Osteoblast (primary cell): ENCODE data around the gene SPCS3. TPM values are rescaled to one million over a fixed set of nuclear protein-coding genes. Genes with fewer than 3 reads are reported as not detected.

Source experiments
- DNase-seq: peaks from one replicate; pipeline ENCODE4 v3.0.0; 2011; ENCODE audit warnings: low spot score, mixed read lengths; ENCODE audit not compliant: insufficient read length; ENCODE audit errors: missing footprints
- H2AFZ ChIP-seq: 2 replicates; pipeline ENCODE4 v1.6.0; 2011; ENCODE audit warnings: mild to moderate bottlenecking, low read length
- H3K27ac ChIP-seq: 2 replicates; pipeline ENCODE4 v1.5.1; 2011; ENCODE audit warnings: mild to moderate bottlenecking, low read depth, low read length, moderate library complexity
- H3K27me3 ChIP-seq: 2 replicates; pipeline ENCODE4 v1.6.0; 2012; ENCODE audit warnings: mild to moderate bottlenecking, control low read depth, inconsistent platforms, low read length, moderate library complexity; ENCODE audit not compliant: insufficient read depth
- H3K36me3 ChIP-seq: 2 replicates; pipeline ENCODE4 v1.5.1; 2011; ENCODE audit warnings: mild to moderate bottlenecking, low read length, control low read depth, moderate library complexity; ENCODE audit not compliant: insufficient read depth
- H3K4me1 ChIP-seq: 2 replicates; pipeline ENCODE4 v1.5.1; 2011; ENCODE audit warnings: mild to moderate bottlenecking, low read length, control low read depth, moderate library complexity; ENCODE audit not compliant: insufficient read depth
- H3K4me2 ChIP-seq: 2 replicates; pipeline ENCODE4 v1.6.0; 2011; ENCODE audit warnings: mild to moderate bottlenecking, low read length; ENCODE audit not compliant: insufficient read depth
- H3K4me3 ChIP-seq: fragments of 200-600 bp; sonication (generic); 3 replicates; pipeline ENCODE4 v1.5.1; 2012; ENCODE audit warnings: mild to moderate bottlenecking, low read length, inconsistent platforms; ENCODE audit not compliant: insufficient read depth
- H3K79me2 ChIP-seq: 2 replicates; pipeline ENCODE4 v1.6.0; 2012; ENCODE audit warnings: mild to moderate bottlenecking, low read length, control low read depth, inconsistent platforms; ENCODE audit not compliant: insufficient read depth
- H3K9me3 ChIP-seq: 2 replicates; pipeline ENCODE4 v1.5.1; 2011; ENCODE audit warnings: low read depth, low read length, control low read depth
- H4K20me1 ChIP-seq: 2 replicates; pipeline ENCODE4 v1.6.0; 2012; ENCODE audit warnings: mild to moderate bottlenecking, low read length, control low read depth; ENCODE audit not compliant: insufficient read depth
- total RNA-seq: library from RNA; depleted of rRNA; stranded (reverse); fragments of >200 nt; gene quantifications from 2 replicates; pipeline ENCODE4 v1.2.3, GENCODE V29; 2012
- TF ChIP-seq, protein P1 (sequence below): IDR thresholded peaks from 2 replicates; pipeline ENCODE4 v1.5.1; 2011; ENCODE audit warnings: mild to moderate bottlenecking, low read depth, low read length, moderate library complexity; ENCODE audit errors: extremely low read depth

SPCS3 gene
- total RNA-seq, 1 donor, result 115 TPM

DNA sequence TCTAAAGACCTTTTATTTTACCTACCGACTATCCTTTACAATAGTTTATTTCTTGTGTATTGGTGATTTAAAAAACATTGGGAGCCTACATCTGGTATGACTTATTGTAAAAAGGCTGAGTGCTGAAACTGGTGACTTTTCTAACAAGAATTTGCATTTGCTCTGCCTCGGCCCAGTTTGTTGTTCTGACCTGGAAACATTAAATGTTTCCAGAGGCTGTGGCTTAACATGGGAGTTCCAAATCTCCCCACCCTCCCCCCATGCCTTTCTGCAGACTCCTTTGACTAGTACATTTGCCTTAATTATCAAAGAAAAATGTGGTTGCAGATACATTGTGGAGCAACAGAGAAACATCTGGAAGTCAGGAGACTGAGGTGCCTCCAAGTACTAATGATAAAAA lies 39.8 kb downstream of the SPCS3 start:
- TF ChIP-seq, protein P1, sequence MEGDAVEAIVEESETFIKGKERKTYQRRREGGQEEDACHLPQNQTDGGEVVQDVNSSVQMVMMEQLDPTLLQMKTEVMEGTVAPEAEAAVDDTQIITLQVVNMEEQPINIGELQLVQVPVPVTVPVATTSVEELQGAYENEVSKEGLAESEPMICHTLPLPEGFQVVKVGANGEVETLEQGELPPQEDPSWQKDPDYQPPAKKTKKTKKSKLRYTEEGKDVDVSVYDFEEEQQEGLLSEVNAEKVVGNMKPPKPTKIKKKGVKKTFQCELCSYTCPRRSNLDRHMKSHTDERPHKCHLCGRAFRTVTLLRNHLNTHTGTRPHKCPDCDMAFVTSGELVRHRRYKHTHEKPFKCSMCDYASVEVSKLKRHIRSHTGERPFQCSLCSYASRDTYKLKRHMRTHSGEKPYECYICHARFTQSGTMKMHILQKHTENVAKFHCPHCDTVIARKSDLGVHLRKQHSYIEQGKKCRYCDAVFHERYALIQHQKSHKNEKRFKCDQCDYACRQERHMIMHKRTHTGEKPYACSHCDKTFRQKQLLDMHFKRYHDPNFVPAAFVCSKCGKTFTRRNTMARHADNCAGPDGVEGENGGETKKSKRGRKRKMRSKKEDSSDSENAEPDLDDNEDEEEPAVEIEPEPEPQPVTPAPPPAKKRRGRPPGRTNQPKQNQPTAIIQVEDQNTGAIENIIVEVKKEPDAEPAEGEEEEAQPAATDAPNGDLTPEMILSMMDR, result no peak
- Histone ChIP-seq H3K4me3 (no peak overlapping the region), H3K27ac (no peak overlapping the region), H3K4me1 (peaks cover 18% of the 10 kb centered on the region), H3K27me3 (no peaks in the 10 kb centered on the region), H2AFZ (no peak overlapping the region), H3K36me3 (no peaks in the 10 kb centered on the region), H4K20me1 (no peaks in the 10 kb centered on the region), H3K79me2 (no peaks in the 10 kb centered on the region), H3K4me2 (no peak overlapping the region), H3K9me3 (no peaks in the 10 kb centered on the region)
- no peak for DNase-seq

- DNase-seq, result peak; percentile 41
- H3K4me2 ChIP-seq, result no peak overlapping the region
- H3K27ac ChIP-seq, result no peak overlapping the region
Measured at GRCh38 chr4:176360446-176360845, 40.7 kb downstream of the SPCS3 start.

DNA sequence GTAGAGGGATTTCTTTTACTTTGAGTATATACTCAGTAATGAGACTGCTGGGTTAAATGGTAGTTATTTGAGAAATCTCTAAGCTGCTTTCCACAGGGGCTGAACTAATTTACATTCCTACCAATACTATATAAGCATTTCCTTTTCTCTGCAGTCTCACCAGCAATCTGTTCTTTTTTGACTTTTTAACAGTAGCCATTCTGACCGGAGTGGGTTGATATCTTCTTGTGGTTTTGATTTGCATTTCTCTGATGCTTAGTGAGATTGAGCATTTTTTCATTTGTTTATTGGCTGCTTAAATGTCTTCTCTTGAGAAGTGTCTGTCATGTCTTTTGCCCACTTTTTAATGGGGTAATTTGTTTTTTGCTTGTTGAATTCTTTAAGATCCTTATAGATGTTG lies 43.3 kb downstream of the SPCS3 start:
- H3K9me3 ChIP-seq, result peaks cover 2% of the 10 kb centered on the region
- H4K20me1 ChIP-seq, result no peaks in the 10 kb centered on the region
- H3K27me3 ChIP-seq, result no peaks in the 10 kb centered on the region
- no peak overlapping the region for H3K27ac ChIP-seq
- no peaks in the 10 kb centered on the region for H3K36me3 ChIP-seq
- no peaks in the 10 kb centered on the region for H3K79me2 ChIP-seq
- no peak overlapping the region for H2AFZ ChIP-seq
- H3K4me1 ChIP-seq, result peaks cover 18% of the 10 kb centered on the region
- H3K4me2 ChIP-seq, result no peak overlapping the region
- TF ChIP-seq, protein P1, result no peak
- no peak for DNase-seq
- no peak overlapping the region for H3K4me3 ChIP-seq

More at GRCh38 chr4:176360446-176360845, 40.7 kb downstream of the SPCS3 start:
- Histone ChIP-seq H3K4me3 (no peak overlapping the region), H4K20me1 (no peaks in the 10 kb centered on the region), H3K36me3 (no peaks in the 10 kb centered on the region), H3K4me1 (peaks cover 18% of the 10 kb centered on the region), H2AFZ (no peak overlapping the region), H3K79me2 (no peaks in the 10 kb centered on the region), H3K27me3 (no peaks in the 10 kb centered on the region), H3K9me3 (no peaks in the 10 kb centered on the region)
- TF ChIP-seq, protein P1, result no peak

DNA sequence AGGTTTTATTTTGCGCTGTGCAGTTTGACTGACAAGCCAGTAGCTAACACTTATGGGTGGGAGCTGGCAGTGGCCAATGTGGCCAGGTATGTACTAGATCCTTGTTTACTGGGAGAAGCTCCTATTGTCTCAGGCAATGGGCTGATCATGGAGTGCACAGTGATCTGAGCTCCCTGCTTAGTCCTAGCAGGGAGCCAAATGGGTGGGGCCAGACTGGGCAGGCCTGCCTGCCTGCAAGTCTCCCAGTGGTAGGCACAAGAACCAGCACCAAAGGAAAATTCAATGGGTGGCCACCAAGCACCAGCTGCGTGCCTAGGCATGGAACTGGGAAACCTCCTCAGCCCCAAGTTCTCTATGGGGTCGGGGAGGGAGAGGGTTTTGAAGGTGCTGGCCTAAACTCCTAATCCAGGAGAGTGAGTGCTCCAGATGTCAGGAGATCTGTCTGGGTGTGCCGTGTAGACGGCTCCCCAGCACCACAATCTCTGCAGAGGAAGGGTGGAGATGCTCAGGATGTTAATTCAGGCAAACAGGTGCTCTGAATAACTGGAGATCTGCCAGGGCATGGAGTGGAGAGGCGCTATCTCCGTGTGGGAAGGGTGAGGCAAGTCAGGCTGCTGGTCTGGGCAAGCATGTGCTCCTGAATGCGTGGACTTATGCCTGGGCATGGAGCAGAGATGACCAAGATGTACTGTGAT lies 48.2 kb downstream of the SPCS3 start:
- H3K27ac ChIP-seq, result no peak overlapping the region
- no peak overlapping the region for H2AFZ ChIP-seq
- H3K4me2 ChIP-seq, result no peak overlapping the region
- H3K36me3 ChIP-seq, result no peaks in the 10 kb centered on the region
- DNase-seq, result no peak
- H3K4me1 ChIP-seq, result no peaks in the 10 kb centered on the region
- H3K27me3 ChIP-seq, result no peaks in the 10 kb centered on the region
- peaks cover 2% of the 10 kb centered on the region for H3K9me3 ChIP-seq
- TF ChIP-seq, protein P1, result no peak
- H3K79me2 ChIP-seq, result no peaks in the 10 kb centered on the region
- H4K20me1 ChIP-seq, result no peaks in the 10 kb centered on the region
- H3K4me3 ChIP-seq, result no peak overlapping the region
